Left colon (tissue), 2 donors: ENCODE data around the gene GATA5. TPM values are rescaled to one million over a fixed set of nuclear protein-coding genes. Genes with fewer than 3 reads are reported as not detected.

Experiments
- ATAC-seq: fragments of 200-7000 bp; cut with Tn5 transposase; one replicate; pipeline ENCODE4 v1.9.1; 2020; ENCODE audit warnings: mild to moderate bottlenecking, moderate library complexity
- DNase-seq, 2 donors: peaks; one replicate each; pipeline ENCODE4 v3.0.0-alpha.2; 2020
- intact Hi-C, 2 donors: fragments of 100-400 bp; cut with DNase I in 1 of 2; cut with micrococcal nuclease in 1 of 2; formaldehyde crosslinking; loops; one replicate each; pipeline versions ENCODE4 v1.11.2 to v1.14.0; 2022; cut with DNase I, micrococcal nuclease
- long read RNA-seq: library from polyadenylated mRNA; unstranded; transcript quantifications from one replicate; pipeline ENCODE4 v2.0.0, GENCODE V29; 2021
- total RNA-seq, 2 donors: library from RNA; stranded (reverse); fragmentation: NEBNext Ultra II Directional; extraction: Animal tissue kit (Norgen Biotek cat#: 25700); gene quantifications; one replicate each; pipeline ENCODE4 v1.2.1, GENCODE V29; 2021
- donor health status: DM: no; HTN: no; CAD: no.
- donor health status: DM: yes; HTN: yes; CAD: no.

Gene GATA5, protein sequence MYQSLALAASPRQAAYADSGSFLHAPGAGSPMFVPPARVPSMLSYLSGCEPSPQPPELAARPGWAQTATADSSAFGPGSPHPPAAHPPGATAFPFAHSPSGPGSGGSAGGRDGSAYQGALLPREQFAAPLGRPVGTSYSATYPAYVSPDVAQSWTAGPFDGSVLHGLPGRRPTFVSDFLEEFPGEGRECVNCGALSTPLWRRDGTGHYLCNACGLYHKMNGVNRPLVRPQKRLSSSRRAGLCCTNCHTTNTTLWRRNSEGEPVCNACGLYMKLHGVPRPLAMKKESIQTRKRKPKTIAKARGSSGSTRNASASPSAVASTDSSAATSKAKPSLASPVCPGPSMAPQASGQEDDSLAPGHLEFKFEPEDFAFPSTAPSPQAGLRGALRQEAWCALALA
- total RNA-seq: not detected
- long read RNA-seq, partial matches to known transcripts: 0 of 1 reads
- long read RNA-seq, other reads (novel, unspliced or antisense): 1 of 1 reads

DNA sequence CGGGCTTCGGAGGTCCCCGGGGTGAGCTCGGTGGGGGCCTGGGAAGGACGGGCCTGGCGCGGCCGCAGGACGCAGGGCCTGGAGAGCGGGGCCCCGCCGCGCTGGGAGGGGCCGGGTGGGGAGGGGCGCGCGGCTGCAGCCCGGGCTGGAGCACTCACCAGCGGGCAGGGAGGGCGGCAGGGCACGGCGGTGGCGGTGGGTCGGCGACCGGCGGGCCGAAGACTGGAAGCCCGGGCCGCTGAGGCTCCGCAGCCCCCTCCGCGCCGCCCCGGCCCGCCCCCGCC lies at the start of gene GATA5:
Gene GATA5 (minus strand): TSS at position 224 of the 284 bp plus-strand sequence. CDS start 474 bp downstream, outside the sequence.
- no peak for ATAC-seq
- intact Hi-C loops: no loop called here

GRCh38 chr20:62525014-62525413 lies 49.2 kb upstream of the GATA5 start:
- intact Hi-C loops: no loop called here
- DNase-seq (no peak), ATAC-seq (no peak)

More for the DNA sequence above, at the start of gene GATA5:
- no peak for DNase-seq

DNA sequence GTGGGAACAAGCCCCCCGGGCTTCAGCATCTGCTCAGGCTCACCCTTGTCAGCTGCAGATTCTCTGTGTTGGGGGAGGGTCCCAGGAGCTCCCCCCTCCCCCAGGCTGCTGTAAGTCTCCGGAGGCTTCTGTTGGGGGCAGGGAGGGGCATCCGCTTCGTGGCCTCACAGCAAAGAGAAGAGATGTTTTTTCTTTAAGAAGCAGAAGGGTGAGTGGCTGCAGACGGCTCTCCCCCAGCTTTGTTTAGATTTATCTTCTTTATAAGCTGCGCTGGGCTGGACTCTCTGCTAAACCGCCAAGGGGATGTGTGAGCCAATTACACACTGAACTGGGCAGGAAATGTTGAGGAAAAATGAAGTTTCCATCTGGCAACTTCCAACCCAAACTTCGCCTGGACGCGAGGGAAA lies 48.7 kb upstream of the GATA5 start:
- ATAC-seq: no peak
- no peak for DNase-seq
- intact Hi-C loops: no loop called here

DNA sequence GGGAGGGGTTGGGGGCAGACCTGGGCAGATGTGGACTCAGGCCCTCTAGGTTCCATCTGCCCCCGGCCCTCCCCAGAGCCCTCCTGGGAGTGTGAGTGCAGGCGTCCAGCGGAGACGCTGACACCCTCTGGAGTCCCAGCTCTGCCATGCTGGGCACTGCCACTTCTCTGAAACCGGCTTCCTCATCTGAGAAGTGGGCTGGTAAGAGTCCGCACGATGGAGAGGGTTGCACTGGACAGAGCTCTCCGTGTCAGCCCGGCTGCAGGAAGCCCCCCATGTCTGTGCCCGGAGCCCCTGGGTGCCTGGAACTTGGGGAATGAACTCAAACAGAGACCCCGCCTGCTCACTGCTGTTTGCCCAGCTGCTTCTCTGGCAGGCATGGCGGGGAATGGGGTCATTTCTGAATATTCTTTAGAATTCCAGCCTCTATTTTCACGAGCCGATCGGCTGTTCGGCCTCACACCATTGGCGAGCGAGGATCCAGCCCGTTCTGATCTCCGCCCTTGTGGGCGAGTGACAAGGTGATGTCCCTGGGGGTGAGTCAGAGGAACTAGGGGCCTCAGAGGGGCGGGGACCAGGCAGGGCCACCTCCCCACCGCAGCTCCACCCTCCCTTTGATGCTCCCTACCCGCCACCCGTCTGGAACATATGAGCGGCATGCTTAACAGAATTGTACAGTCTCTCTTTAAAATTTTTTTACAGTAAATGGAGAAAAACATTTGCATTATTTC lies 47.8 kb upstream of the GATA5 start:
- intact Hi-C loops: no loop called here
- no peak for DNase-seq

DNA sequence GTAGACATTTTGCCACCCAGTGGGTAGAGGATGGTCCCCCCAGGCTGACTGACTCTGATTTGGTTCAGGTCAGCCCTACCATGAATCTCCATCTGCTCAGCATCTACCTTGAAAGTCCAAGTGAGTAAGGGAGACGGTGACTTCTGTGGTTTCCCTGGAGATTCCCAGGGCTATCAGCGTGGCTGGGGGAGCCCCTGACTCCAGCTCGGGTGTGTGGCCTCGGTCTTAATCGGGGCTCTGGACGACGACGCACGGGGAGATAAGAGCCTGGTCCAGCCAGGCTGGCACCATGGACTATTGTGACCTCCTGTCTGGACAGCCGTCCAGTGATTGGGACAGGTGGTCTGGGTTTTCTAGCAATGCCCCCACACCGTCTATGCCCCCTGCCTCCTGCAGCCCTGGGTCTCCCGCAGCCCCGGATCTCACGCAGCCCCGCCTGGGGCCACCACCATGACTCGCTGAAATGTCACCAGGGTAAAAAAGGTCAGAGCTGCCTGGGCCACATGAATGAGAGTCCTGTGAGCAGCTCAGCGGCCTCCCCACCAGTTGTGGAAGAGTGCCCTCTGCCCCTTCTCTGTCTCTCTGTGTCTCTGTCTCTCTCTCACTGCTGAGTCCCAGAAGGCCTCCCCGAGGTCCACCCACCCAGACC lies 47.1 kb upstream of the GATA5 start:
- no peak for ATAC-seq
- no peak for DNase-seq
- intact Hi-C loops: no loop called here

More for the DNA sequence above, 47.8 kb upstream of the GATA5 start:
- no peak for ATAC-seq

GRCh38 chr20:62519826-62520225 lies 44.0 kb upstream of the GATA5 start:
- DNase-seq (no peak), ATAC-seq (no peak)
- intact Hi-C loops: no loop called here

DNA sequence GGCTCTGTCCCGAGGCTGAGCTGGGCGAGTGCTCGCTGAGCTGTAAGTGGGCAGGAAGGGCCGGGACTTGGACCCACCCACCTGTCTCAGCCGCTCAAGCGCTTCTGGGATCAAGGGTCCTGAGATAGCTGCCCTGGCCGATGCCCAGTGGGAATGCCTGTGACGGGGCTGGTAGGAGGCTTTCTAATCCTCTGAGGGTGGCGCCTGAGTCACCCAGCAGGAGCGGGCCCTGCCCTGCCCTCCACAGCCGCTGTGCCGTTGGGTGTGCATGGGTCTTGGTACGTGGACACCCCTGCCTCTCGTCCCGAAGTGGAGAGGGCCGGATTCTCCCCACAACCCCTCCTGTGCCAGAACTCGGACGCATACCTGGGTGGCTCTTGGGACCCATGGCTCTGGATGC lies 43.1 kb upstream of the GATA5 start:
- DNase-seq (no peak), ATAC-seq (no peak)

GRCh38 chr20:62517901-62518610 lies 42.3 kb upstream of the GATA5 start:
- ATAC-seq: no peak
- intact Hi-C loops: no loop called here

More for the DNA sequence above, 43.1 kb upstream of the GATA5 start:
- intact Hi-C loops: no loop called here

GRCh38 chr20:62517168-62517567 lies 41.4 kb upstream of the GATA5 start:
- intact Hi-C loops: no loop called here
- no peak for ATAC-seq

More at GRCh38 chr20:62517901-62518610, 42.3 kb upstream of the GATA5 start:
- DNase-seq: no peak

GRCh38 chr20:62516338-62516737 lies 40.5 kb upstream of the GATA5 start:
- DNase-seq: no peak
- intact Hi-C loops: no loop called here
- peak; percentile 66 for ATAC-seq

More at GRCh38 chr20:62517168-62517567, 41.4 kb upstream of the GATA5 start:
- no peak for DNase-seq

DNA sequence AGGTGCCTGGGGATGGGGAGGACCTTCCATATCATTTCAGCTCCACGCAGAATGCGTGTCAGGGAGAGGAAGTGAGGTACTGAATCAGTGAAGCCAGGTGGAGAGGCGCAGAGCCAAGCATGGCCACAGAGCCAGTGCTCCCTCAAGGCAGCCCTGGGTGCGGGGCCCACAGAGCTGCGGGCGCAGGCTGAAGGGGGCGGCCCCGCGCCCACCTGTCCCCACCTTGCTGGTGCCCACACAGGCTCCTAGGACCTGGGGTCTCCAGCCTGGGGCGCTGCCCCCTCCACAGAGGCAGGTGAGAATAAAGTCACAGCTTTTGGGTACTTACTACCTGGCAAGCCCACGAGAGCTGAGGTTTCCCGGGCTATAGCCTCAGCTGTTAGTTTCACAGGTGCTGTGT lies 40.0 kb upstream of the GATA5 start:
- ATAC-seq (no peak), DNase-seq (no peak)
- intact Hi-C loops: no loop called here

- ATAC-seq (no peak), DNase-seq (no peak)
- intact Hi-C loops: no loop called here
These were observed 39.5 kb upstream of the GATA5 start for GRCh38 chr20:62515280-62515679.

- DNase-seq: no peak
- intact Hi-C loops: no loop called here
- ATAC-seq: no peak
These were observed 38.2 kb upstream of the GATA5 start for GRCh38 chr20:62513991-62514390.

- intact Hi-C loops: no loop called here
- ATAC-seq (no peak), DNase-seq (no peak)
These were observed 36.3 kb upstream of the GATA5 start for GRCh38 chr20:62511915-62512610.

DNA sequence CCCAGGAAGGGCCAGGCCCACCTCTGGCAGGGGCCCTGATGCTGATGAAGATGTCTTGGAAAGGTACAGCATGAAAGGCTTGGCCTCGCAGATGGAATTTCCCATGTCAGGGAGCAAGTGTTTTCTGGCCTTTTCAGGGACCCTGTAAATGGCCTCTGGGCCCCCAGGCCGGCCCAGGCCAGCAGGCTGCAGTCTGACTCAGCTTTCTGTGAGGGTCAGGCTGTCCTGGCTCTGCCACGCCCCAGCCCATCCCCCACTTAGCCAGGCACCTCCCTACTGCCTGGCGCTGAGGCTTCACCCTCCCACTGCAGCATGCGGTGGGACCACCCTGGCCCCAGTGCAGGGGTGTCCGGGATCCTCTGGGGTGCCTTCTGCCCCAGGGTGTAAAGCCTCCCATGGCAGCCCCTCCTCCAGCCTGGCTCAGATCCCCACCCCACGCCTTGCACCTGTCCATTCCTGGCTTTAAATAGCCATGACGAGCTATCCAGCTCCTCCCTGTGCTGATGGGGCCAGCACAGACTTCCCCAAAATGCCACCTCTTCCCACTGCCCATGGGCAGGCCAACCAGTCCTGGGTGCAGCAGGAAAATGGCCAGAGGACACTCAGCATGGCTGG lies 35.6 kb upstream of the GATA5 start:
- intact Hi-C loops: no loop called here
- ATAC-seq (no peak), DNase-seq (no peak)

DNA sequence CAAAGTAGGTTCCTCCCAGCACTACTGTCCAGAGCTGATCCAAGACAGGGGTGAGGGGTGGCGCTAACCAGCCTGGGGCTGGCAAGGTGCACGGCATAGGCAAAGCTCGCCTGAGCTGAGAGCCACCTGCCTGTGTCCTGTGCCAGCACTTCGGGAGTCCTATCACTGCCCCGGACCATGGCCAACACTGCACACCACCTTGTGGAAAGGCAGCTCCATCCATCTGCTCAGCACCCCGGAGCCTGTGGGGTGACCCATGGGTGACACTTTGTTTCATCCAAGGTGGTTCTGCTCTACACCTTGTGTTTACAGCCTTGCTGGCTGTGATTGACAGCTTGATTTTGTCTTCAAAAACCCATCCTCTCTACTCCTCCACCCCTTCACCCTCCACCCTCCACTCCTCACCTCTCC lies 32.9 kb upstream of the GATA5 start:
- intact Hi-C loops: loop anchor here in 1 of 2 donors (10.0 kb wide), 1 partner anchor 96 kb away; no protein-coding TSS in a partner anchor
- no peak for DNase-seq
- peak; percentile 15 for ATAC-seq

GRCh38 chr20:62507991-62508640 lies 32.3 kb upstream of the GATA5 start:
- ATAC-seq (no peak), DNase-seq (no peak)
- intact Hi-C loops: loop anchor here in 1 of 2 donors (10.0 kb wide), 1 partner anchor 97 kb away; no protein-coding TSS in a partner anchor
